ENCODE results near the gene ZNF480.

ZNF480 gene

GRCh38 chr19:52296773-52297600 lies at the start of gene ZNF480:
Gene ZNF480 (plus strand): TSS chr19:52297169. CDS start chr19:52300413, 3,244 bp downstream.
- TF ChIP-seq GATA3 (IDR thresholded peaks at IDR 0.05; ENCODE audit: low read depth, low read length) (no peak), GATA2 (IDR thresholded peaks at IDR 0.05; ENCODE audit: low read depth, low read length) (no peak)

DNA sequence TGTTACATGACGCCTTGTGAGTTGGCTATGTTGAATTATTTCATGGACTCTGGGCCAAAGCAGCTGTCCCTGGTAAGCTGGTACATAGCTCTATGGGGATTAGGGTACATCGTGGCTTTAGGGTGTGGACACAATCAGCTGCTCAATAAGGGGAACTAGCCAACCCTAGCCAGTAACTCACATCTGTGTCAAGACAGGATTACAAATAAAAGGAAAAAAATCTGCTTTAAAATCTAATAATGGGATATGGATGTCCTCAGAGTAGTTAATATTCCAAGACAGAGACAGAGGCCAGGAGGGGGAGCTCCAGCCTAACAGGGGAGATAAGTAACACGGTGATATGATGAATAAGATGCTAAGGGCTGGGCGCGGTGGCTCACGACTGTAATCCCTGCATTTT lies 48.7 kb upstream of the ZNF480 start:
- TF ChIP-seq GATA3 (IDR thresholded peaks at IDR 0.05; ENCODE audit: low read depth, low read length): no peak
- no peak for TF ChIP-seq GATA2 (IDR thresholded peaks at IDR 0.05; ENCODE audit: low read depth, low read length)

GRCh38 chr19:52258426-52258825 lies 38.5 kb upstream of the ZNF480 start:
- TF ChIP-seq GATA3 (IDR thresholded peaks at IDR 0.05; ENCODE audit: low read depth, low read length) (no peak), GATA2 (IDR thresholded peaks at IDR 0.05; ENCODE audit: low read depth, low read length) (no peak)

- no peak for TF ChIP-seq GATA3 (IDR thresholded peaks at IDR 0.05; ENCODE audit: low read depth, low read length)
- no peak; the same call in none of the 2 replicates for TF ChIP-seq GATA2 (IDR thresholded peaks at IDR 0.05; ENCODE audit: low read depth, low read length)
Measured at GRCh38 chr19:52269338-52270261, 27.4 kb upstream of the ZNF480 start, which contains the start of gene ZNF766. Gene ZNF766 (plus strand): TSS chr19:52269587. CDS start chr19:52269614, 27 bp downstream.

DNA sequence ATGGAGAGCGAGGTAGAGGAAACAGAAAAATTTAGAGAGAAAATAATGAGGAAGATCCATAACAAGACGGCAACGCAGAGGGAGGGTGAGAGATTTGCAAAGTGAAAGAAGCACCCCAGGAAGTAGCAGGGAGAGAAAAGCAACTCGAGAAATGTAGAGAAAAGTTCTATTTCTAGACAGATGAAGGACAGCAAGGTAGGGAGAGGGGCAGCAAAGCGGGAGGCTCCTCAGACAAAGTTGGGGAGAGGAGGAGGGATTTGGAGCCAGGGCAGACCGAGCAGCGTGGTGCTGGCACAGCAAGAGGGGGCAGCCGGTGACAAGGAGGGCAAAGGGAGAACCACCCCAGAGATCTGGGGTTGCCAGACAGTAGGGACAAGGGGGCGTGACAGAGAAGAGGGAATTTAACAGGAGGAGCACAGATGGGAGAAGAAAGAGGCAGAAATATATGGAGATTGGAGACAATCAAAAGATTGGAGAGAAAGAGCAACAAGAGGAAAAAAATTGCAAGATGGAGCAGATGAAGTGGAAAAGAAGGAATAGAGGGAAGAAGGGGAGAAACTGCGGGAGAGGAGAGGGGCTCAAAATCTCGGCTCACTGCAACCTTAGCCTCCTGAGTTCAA lies 26.6 kb upstream of the ZNF480 start:
- TF ChIP-seq GATA2 (IDR thresholded peaks at IDR 0.05; ENCODE audit: low read depth, low read length) (no peak), GATA3 (IDR thresholded peaks at IDR 0.05; ENCODE audit: low read depth, low read length) (no peak)

- TF ChIP-seq GATA2 (IDR thresholded peaks at IDR 0.05; ENCODE audit: low read depth, low read length): no peak
- TF ChIP-seq GATA3 (IDR thresholded peaks at IDR 0.05; ENCODE audit: low read depth, low read length): no peak
Measured at GRCh38 chr19:52273301-52273700, 23.7 kb upstream of the ZNF480 start.

GRCh38 chr19:52274191-52274590 lies 22.8 kb upstream of the ZNF480 start:
- TF ChIP-seq GATA3 (IDR thresholded peaks at IDR 0.05; ENCODE audit: low read depth, low read length): no peak
- TF ChIP-seq GATA2 (IDR thresholded peaks at IDR 0.05; ENCODE audit: low read depth, low read length): no peak

GRCh38 chr19:52275988-52276387 lies 21.0 kb upstream of the ZNF480 start:
- TF ChIP-seq GATA3 (IDR thresholded peaks at IDR 0.05; ENCODE audit: low read depth, low read length) (no peak), GATA2 (IDR thresholded peaks at IDR 0.05; ENCODE audit: low read depth, low read length) (no peak)

GRCh38 chr19:52277471-52277870 lies 19.5 kb upstream of the ZNF480 start:
- no peak for TF ChIP-seq GATA3 (IDR thresholded peaks at IDR 0.05; ENCODE audit: low read depth, low read length)
- TF ChIP-seq GATA2 (IDR thresholded peaks at IDR 0.05; ENCODE audit: low read depth, low read length): no peak

DNA sequence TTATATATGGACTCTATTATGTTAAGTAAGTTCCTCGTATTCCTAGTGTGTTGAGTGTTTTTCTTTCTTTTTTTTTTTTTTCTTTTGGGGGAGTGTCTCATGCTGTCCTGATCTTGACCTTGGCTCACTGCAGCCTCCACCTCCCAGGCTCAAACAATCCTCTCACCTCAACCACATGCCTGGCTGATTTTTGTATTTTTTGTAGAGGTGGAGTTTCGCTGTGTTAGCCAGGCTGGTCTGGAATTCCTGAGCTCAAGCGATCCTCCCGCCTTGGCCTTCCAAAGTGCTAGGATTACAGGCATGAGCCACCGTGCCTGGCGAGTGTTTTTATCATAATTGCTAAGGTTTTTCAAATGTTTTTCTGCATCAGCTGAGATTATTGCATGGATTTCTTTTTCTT lies 10.7 kb upstream of the ZNF480 start:
- TF ChIP-seq GATA3 (IDR thresholded peaks at IDR 0.05; ENCODE audit: low read depth, low read length) (no peak), GATA2 (IDR thresholded peaks at IDR 0.05; ENCODE audit: low read depth, low read length) (no peak)

GRCh38 chr19:52291781-52292180 lies 5.2 kb upstream of the ZNF480 start:
- TF ChIP-seq GATA3 (IDR thresholded peaks at IDR 0.05; ENCODE audit: low read depth, low read length) (no peak), GATA2 (IDR thresholded peaks at IDR 0.05; ENCODE audit: low read depth, low read length) (no peak)

- TF ChIP-seq GATA3 (IDR thresholded peaks at IDR 0.05; ENCODE audit: low read depth, low read length): no peak
- no peak for TF ChIP-seq GATA2 (IDR thresholded peaks at IDR 0.05; ENCODE audit: low read depth, low read length)
Measured at GRCh38 chr19:52296400-52296772, 583 bp upstream of the ZNF480 start.

DNA sequence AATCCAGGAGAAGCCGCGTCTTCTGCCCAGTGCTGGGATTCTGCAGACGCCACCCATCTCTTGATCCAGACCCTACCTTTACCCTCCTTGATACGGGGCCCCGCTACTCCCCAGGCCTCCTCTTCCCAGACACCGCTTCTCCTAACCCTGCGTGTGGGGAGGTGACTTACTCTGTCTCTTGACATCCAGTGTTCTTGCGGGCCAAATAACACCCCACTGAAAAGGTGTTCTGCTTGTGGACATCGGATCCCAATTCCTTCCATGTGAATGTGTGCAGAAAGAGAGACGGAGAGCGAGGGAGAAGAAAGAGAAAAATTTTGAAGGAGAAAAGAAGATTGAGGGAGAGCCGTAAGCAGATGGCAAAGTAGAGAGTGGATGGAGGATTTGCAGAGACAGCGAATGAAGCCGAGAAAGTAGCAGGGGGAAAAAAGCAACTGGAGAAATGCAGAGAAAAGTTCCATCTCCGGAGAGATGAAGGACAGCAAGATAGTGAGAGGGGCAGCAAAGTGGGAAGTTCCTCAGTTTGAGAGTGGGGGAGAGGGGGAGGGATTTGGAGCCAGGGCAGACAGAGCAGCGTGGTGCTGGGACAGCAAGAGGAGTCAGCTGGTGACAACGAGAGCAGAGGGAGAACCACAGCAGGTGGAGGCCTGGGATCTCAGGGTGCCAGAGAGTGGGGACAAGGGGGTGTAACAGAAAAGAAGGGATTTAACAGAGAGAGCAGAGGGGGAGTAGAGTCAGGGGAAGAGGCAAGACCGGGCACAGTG lies 814 bp downstream of the ZNF480 start:
- no peak for TF ChIP-seq GATA2 (IDR thresholded peaks at IDR 0.05; ENCODE audit: low read depth, low read length)
